Heart left ventricle (tissue), 16 donors: Measurements from ENCODE around the gene ARHGAP26. TPM values are rescaled to one million over a fixed set of nuclear protein-coding genes. Genes with fewer than 3 reads are reported as not detected.
A peak's percentile ranks its signal among the peaks of the same experiment; 100 is the strongest.
"Not testable (repeated sequence)": the region's sequence is repeated elsewhere in the genome, so short reads cannot be mapped to it uniquely, and the experiment has no call there.

ENCODE experiments used
- ATAC-seq, 4 donors: fragments of 200-7000 bp; cut with Tn5 transposase; one replicate each; pipeline ENCODE4 v1.9.1; 2020 to 2022; ENCODE audit warnings: moderate library complexity in 4 of 4, mild to moderate bottlenecking in 3 of 4, moderate number of reproducible peaks in 1 of 4
- DNase-seq, 5 donors: peaks; one replicate each; pipeline ENCODE4 v3.0.0-alpha.2; 2020
- H3K27ac ChIP-seq, 12 donors: fragments of 200-600 bp; sonication (generic) in 4 of 12; one replicate each; pipeline versions ENCODE4 v1.5.0 to v1.8.0; 2016 to 2022; ENCODE audit warnings: mild to moderate bottlenecking in 2 of 12
- H3K27me3 ChIP-seq, 9 donors: fragments of 200-600 bp; sonication (generic) in 2 of 9; one replicate each; pipeline versions ENCODE4 v1.5.1 to v1.8.0; 2016 to 2022; ENCODE audit warnings: mild to moderate bottlenecking in 3 of 9
- H3K36me3 ChIP-seq, 9 donors: fragments of 200-600 bp; sonication (generic) in 2 of 9; one replicate each; pipeline versions ENCODE4 v1.5.0 to v1.8.0; 2018 to 2022; ENCODE audit warnings: mild to moderate bottlenecking in 2 of 9
- H3K4me1 ChIP-seq, 12 donors: fragments of 200-600 bp; sonication (generic) in 4 of 12; one replicate each; pipeline versions ENCODE4 v1.5.0 to v1.8.0; 2016 to 2022; ENCODE audit warnings: mild to moderate bottlenecking in 3 of 12
- H3K4me3 ChIP-seq, 12 donors: fragments of 200-600 bp; sonication (generic) in 4 of 12; one replicate each; pipeline versions ENCODE4 v1.5.0 to v1.8.0; 2017 to 2022; ENCODE audit warnings: mild to moderate bottlenecking in 9 of 12, moderate library complexity in 4 of 12
- H3K9me3 ChIP-seq, 12 donors: fragments of 200-600 bp; sonication (generic) in 4 of 12; one replicate each; pipeline versions ENCODE4 v1.5.0 to v1.8.0; 2016 to 2022; ENCODE audit warnings: mild to moderate bottlenecking in 1 of 12
- POLR2A ChIP-seq, 2 donors: fragments of 450-650 bp; IDR thresholded peaks; one replicate each; pipeline ENCODE4 v1.6.1; 2017; ENCODE audit warnings: antibody characterized with exemption in 2 of 2, mild to moderate bottlenecking in 2 of 2, moderate library complexity in 2 of 2
- WGBS, 4 donors: extraction: QIAGEN DNeasy Blood & Tissue Kit in 2 of 4; methylation state at CpG; one replicate each; pipeline versions ENCODE4 v1.1.5 to v1.1.7; 2013 to 2018; 5-methylcytosine and 5-hydroxymethylcytosine counted together
- intact Hi-C, 10 donors: fragments of 100-400 bp; cut with DNase I; formaldehyde crosslinking; loops; one replicate each; pipeline versions ENCODE4 v1.11.1 to v1.14.2; 2022
- polyA plus RNA-seq, 2 donors: library from polyadenylated mRNA; stranded (reverse); fragments of 200-250 nt; gene quantifications; one replicate each; pipeline ENCODE4 v1.2.3, GENCODE V29; 2013
- total RNA-seq, 9 donors: library from RNA; depleted of rRNA in 2 of 9; stranded (reverse); fragments of >200 nt in 2 of 9; fragmentation: NEBNext Ultra II Directional in 3 of 9; extraction: Animal tissue kit (Norgen Biotek cat#: 25700) in 3 of 9; gene quantifications; one replicate each; pipeline versions ENCODE4 v1.1.0 to v1.2.4, GENCODE V29; 2016 to 2023
- TF ChIP-seq, protein P1 (sequence below), 12 donors: fragments of 200-600 bp; sonication (generic) in 4 of 12; IDR thresholded peaks; one replicate each; pipeline versions ENCODE4 v1.5.0 to v1.8.0; 2018 to 2022; ENCODE audit warnings: antibody characterized with exemption in 12 of 12, mild to moderate bottlenecking in 5 of 12
- donor health status: ischemic (EF 13 %, LVEDD 7.1; RV severe dilation, severe dysfunction).
- donor health status: healthy with polysubstance abuse.
- donor health status: DM: no; HTN: yes; CAD: no.
- donor health status: DM: no; HTN: no; CAD: no.
- donor health status: ischemic (EF 25% LVEDD 6.9; RV normal size, moderate dysfunction).
- donor health status: ischemic (EF 25% LVEDD 5.7; RV mildly dilated, moderate dysfunction).
- donor health status: healthy.
- donor health status: DM: yes; HTN: yes; CAD: no.
- donor health status: ischemic (EF 35%, LVEDD 5.7; RV mildly dilated, moderate dysfunction).
- donor health status: nonischemic (EF 11% LVEDD 7.7; RV severe dilation, severe dysfunction).
- donor health status: DM: yes; HTN: yes; CAD: no.
- donor health status: PGD.
- donor health status: ischemic (EF 29% LVEDD 5.4; RV normal size, mild dysfunction).
- donor health status: nonischemic (EF 23%, LVEDD 6.1; RV moderate dilation, normal function).

ARHGAP26 gene
- total and polyA plus RNA-seq, 11 donors, result 11.9 to 52.1 (median 33.7) TPM

DNA sequence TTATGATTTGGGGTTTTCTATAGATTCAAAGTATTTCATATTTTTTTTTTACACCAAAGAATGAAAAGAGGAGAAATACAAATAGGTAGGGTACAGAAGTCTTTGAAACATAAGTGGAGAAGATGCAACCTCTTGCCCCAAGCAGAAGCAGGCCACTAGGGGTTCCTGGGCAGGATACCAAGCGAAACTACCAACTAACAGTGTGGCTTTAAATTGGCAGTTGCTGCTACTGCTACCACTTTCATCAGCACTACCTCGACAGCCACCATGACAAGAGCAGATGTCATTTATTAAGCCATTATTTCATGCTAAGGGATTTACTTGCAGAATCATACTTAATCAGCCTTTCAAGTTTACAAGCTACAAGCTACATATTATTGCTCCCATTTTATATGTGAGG, 345.2 kb downstream of the ARHGAP26 start:
- 76 to 82% (median 79%) methylated on average over 2 of the region's 2 CpGs for WGBS, 4 donors
- Histone ChIP-seq H3K27ac (no peak overlapping the region), H3K4me1 (peaks cover 0 to 55% (median 35%) of the 10 kb centered on the region in 12 donors), H3K9me3 (no peaks in the 10 kb centered on the region), H3K27me3 (no peaks in the 10 kb centered on the region), H3K36me3 (no peaks in the 10 kb centered on the region), H3K4me3 (no peak overlapping the region)
- DNase-seq (no peak), ATAC-seq (no peak)
- intact Hi-C loops, result no loop called here
- TF ChIP-seq, protein P1, sequence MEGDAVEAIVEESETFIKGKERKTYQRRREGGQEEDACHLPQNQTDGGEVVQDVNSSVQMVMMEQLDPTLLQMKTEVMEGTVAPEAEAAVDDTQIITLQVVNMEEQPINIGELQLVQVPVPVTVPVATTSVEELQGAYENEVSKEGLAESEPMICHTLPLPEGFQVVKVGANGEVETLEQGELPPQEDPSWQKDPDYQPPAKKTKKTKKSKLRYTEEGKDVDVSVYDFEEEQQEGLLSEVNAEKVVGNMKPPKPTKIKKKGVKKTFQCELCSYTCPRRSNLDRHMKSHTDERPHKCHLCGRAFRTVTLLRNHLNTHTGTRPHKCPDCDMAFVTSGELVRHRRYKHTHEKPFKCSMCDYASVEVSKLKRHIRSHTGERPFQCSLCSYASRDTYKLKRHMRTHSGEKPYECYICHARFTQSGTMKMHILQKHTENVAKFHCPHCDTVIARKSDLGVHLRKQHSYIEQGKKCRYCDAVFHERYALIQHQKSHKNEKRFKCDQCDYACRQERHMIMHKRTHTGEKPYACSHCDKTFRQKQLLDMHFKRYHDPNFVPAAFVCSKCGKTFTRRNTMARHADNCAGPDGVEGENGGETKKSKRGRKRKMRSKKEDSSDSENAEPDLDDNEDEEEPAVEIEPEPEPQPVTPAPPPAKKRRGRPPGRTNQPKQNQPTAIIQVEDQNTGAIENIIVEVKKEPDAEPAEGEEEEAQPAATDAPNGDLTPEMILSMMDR (IDR thresholded peaks at IDR 0.05), result no peak
- no peak for TF ChIP-seq POLR2A (IDR thresholded peaks at IDR 0.05)

DNA sequence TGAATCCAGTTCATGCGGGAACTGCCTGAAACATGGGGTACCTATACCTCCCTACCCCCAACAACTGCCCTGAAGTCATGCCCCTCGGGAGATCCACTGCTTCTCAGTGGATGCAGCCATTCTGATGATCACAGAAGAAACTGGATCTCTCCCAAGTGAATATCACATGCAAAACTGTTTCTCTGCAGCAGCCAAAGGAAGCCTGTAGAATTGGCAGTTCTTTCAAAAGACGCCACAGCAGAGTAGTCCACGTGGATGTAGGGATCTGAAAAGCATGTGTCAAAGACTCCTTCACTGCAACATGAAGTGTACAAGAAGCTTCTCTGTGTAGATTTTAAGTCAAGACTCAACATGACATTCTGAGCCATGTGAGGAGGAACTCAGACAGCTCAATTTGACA, 346.6 kb downstream of the ARHGAP26 start:
- H3K36me3 ChIP-seq, result peaks cover 0 to 8% (median under 1%) of the 10 kb centered on the region in 9 donors
- H3K4me3 ChIP-seq, result no peak overlapping the region
- TF ChIP-seq POLR2A (IDR thresholded peaks at IDR 0.05), result no peak
- TF ChIP-seq, protein P1 (IDR thresholded peaks at IDR 0.05), result no peak
- ATAC-seq (peak; percentile 19 to 54 (median 46)), DNase-seq (no peak)
- H3K9me3 ChIP-seq, result no peaks in the 10 kb centered on the region
- intact Hi-C loops, result no loop called here
- H3K27me3 ChIP-seq, result no peaks in the 10 kb centered on the region
- 50 to 65% (median 57%) methylated on average over 4 of the region's 4 CpGs for WGBS, 4 donors
- no peak overlapping the region for H3K27ac ChIP-seq
- H3K4me1 ChIP-seq, result peaks cover 0 to 45% (median 21%) of the 10 kb centered on the region in 12 donors

DNA sequence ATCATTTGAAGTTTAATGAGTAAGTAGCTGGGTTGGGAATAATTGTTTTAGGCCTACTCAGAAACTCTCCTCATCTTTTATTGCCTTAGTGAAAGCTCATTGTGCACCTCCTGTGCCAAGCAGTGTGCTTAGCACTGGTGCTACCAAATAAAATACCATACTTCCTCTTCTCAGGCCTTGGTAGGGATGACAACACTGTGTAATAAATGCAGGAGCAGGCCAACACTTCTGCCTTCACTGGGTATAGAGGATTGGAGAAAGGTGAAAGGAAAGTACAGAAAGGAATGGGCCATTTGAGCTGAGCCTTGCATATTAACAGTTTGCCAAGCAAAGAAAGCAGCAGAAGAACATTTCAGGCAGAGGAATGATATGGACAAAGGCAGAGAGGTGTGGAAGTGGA, 347.6 kb downstream of the ARHGAP26 start:
- H3K9me3 ChIP-seq, result no peaks in the 10 kb centered on the region
- no peak for ATAC-seq
- H3K27me3 ChIP-seq, result no peaks in the 10 kb centered on the region
- H3K4me1 ChIP-seq, result peaks cover 0 to 47% (median 18%) of the 10 kb centered on the region in 12 donors
- H3K4me3 ChIP-seq, result no peak overlapping the region
- H3K36me3 ChIP-seq, result peaks cover 0 to 8% (median 3%) of the 10 kb centered on the region in 9 donors
- intact Hi-C loops, result no loop called here
- H3K27ac ChIP-seq, result peak overlapping the region in 1 of 12 donors; percentile 22
- DNase-seq, result no peak
- TF ChIP-seq, protein P1 (IDR thresholded peaks at IDR 0.05), result no peak
- no peak for TF ChIP-seq POLR2A (IDR thresholded peaks at IDR 0.05)

DNA sequence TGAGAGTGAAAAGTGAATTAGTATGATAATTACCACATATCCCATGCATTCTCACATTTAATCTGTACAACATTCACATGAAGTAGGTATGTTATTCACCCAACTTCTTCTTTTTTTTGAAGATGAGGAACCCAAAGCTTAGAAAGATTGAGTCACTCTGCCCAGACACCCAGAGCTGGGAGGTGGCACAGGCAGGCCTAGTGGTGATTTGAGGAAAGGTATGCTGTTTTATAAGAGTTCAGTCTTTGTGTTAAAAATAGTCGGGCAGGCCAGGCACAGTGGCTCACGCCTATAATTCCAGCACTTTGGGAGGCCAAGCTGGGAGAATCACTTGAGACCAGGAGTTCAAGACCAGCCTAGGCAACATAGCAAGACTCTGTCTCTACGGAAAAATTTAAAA, 348.0 kb downstream of the ARHGAP26 start:
- peaks cover 0 to 51% (median 21%) of the 10 kb centered on the region in 12 donors for H3K4me1 ChIP-seq

DNA sequence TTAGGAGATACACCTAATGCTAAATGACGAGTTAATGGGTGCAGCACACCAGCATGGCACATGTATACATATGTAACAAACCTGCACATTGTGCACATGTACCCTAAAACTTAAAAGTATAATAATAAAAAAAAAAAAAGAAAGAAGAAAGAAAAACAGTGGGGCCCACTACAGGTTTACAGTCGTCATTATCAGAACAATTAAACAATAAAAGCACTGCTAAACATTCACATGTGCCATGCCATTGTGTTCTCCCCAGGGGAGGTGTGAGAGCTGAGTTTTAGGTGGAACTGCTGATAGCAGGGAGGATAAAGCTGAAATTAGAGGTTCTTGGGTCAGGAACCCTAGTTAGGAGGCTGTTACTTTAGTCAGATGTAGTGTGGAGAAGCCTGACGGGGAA, 348.6 kb downstream of the ARHGAP26 start:
- intact Hi-C loops, H3K4me3 ChIP-seq, ATAC-seq, H3K27me3 ChIP-seq, DNase-seq, H3K9me3 ChIP-seq, H3K36me3 ChIP-seq: not testable (repeated sequence)
- WGBS, 4 donors, result 80 to 88% (median 83%) methylated on average over 3 of the region's 3 CpGs
- peaks cover 0 to 57% (median 22%) of the 10 kb centered on the region in 12 donors for H3K4me1 ChIP-seq
- H3K27ac ChIP-seq, result peak overlapping the region in 2 of 12 donors; percentile 26 to 58

More for the DNA sequence above, 348.0 kb downstream of the ARHGAP26 start:
- Histone ChIP-seq H3K4me3 (no peak overlapping the region), H3K27me3 (no peaks in the 10 kb centered on the region), H3K27ac (peak overlapping the region in 3 of 12 donors; percentile 5 to 26 (median 22)), H3K9me3 (no peaks in the 10 kb centered on the region), H3K36me3 (peaks cover 0 to 8% (median 3%) of the 10 kb centered on the region in 9 donors)
- WGBS, 4 donors, result 65 to 79% (median 69%) methylated on average over 3 of the region's 3 CpGs
- intact Hi-C loops, result no loop called here
- ATAC-seq (peak in 3 of 4 donors; percentile 36 to 56 (median 43)), DNase-seq (no peak)
- TF ChIP-seq, protein P1 (IDR thresholded peaks at IDR 0.05), result no peak
- TF ChIP-seq POLR2A (IDR thresholded peaks at IDR 0.05), result no peak
